D341Med (cell line): ENCODE measurements around the gene FAM221B.
A peak's percentile ranks its signal among the peaks of the same experiment; 100 is the strongest.

ENCODE experiments used
- DNase-seq: peaks from one replicate; pipeline ENCODE4 v3.0.0; 2012; ENCODE audit warnings: low spot score

Gene FAM221B

GRCh38 chr9:35820076-35820475 is 8.5 kb downstream of the FAM221B start:
- DNase-seq, result no peak

DNA sequence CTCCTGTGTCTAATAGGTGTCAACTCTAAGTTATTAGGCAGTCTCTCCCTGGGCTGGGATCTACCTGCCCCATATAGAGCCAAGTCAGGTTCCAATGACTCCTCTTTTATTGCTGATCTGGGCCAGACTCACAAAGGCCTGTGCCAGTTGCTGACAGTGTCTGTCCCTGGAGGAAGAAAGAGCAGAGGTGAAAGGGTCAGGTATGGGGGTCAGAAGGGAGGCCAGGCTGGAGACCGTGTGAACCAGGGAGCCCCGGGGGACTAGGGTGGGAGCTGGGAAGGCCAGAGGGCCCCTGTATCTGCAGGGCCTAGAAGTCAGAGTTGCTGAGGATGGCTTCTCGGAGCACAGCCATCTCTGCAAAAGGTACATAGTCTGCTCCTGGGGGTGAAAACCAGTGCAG is 10.2 kb downstream of the FAM221B start:
- DNase-seq, result no peak

- DNase-seq, result peak; percentile 68
These were observed 11.8 kb downstream of the FAM221B start for GRCh38 chr9:35816708-35817107.

DNA sequence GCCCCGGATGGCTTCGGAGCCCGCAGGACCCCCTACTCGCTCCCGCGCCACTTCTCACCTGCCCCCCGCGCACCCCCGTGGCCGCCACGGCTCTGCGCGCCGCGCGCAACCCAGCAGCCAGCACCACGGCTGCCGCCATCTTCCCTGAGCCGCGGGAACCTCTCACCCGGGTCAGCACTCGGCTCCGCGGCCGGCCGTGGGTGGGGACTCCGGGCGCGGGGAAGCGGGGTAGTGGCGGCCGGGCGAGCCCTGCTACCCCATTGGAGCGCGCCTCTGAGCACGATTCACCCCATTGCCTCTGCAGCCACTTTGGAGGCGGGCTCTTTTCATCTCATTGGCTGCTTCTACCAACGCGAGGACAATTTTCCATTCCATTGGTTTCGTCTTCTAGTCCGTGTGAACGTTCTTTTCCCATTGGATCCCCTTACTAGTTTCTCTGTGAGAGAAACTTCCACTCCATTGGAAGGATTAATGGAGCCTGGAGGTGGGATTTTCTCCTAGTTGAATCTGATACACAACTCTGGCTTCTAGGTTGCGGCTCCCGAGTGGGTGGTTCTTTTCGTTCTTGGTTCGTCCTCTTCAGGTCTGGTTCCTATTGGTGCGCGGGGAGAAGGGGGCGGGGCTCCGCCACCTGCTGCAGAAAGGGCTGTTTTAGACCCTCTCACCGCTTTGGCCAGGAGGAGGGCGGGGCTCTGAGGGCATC is 13.5 kb downstream of the FAM221B start, which contains the start of gene HINT2:
Gene HINT2 (minus strand): TSS at position 202 of the 703 bp plus-strand sequence. CDS start 63 bp downstream, at position 139.
- peak; percentile 97 for DNase-seq

GRCh38 chr9:35814106-35814840 is 14.3 kb downstream of the FAM221B start:
- peak; percentile 73 for DNase-seq

- peak; percentile 48 for DNase-seq
These were observed 15.0 kb downstream of the FAM221B start for GRCh38 chr9:35813434-35814105.

- DNase-seq, result no peak
These were observed 16.4 kb downstream of the FAM221B start, which contains the start of gene SPAG8 for GRCh38 chr9:35812025-35812602. TSS of gene SPAG8 (minus strand) at chr9:35812262. CDS start at chr9:35812147, 115 bp downstream.

DNA sequence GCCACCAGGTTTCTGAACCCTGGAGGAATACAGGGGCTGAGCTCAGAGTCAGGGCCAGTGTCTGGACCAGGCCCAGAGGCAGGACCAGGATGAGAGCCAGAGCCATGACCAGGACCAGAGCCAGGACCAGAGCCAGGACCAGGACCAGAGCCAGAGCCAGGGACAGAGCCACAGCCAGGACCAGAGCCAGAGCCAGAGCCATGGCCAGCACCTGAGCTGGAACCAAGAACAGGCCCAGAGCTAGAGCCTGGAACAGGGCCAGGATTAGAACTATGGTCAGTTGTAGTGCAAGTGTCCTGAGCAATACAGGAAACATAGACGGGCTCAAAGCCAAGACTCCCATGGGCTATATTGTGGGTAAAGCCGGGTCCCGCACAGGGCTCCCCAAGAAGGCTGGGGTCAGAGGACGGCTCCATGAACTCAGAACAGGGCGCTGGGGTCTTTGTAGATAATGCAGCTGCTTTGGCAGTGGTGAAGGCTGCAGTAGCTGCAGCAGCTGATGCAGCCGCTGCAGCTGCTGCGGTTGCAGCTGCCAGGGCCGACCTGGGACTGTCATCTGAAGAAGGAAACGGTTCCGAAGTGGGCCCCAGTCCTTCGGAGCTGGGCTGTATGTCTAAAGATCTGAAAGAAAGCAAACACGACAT is 17.0 kb downstream of the FAM221B start:
- no peak for DNase-seq

DNA sequence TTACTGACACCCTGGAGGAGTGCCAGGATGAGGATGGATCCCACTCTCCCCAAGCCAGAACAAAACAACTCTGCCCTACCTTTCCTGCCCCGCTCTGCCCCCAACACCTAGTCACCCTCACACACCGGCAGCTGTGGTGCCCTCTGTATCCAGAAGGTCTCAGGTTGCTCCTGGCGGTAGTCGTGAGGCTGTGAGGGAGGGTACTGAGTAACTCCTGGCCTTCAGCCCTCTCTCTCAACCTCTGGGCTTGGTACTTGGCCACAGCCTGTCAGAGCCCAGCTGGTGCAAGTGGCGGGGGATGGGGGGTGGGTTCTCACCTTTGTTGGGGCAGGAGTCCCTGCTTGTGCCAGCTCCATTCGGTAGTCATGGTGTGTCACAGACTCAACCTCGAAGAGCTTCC is 18.4 kb downstream of the FAM221B start:
- no peak for DNase-seq

DNA sequence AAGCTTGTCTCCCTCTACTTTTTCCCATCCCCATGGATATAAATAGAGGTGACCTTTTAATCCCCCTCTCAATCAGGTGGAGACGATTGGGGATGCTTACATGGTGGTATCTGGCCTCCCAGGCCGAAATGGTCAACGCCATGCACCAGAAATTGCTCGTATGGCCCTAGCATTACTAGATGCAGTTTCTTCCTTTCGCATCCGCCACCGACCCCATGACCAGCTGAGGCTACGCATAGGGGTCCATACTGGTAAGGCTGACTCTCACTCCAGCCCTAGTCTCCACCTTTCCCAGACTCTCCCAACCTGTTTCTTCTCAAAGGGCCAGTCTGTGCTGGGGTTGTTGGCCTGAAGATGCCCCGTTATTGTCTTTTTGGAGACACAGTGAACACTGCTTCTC is 20.1 kb downstream of the FAM221B start:
- no peak for DNase-seq

- DNase-seq, result no peak
These were observed 22.4 kb downstream of the FAM221B start for GRCh38 chr9:35806101-35806500.

DNA sequence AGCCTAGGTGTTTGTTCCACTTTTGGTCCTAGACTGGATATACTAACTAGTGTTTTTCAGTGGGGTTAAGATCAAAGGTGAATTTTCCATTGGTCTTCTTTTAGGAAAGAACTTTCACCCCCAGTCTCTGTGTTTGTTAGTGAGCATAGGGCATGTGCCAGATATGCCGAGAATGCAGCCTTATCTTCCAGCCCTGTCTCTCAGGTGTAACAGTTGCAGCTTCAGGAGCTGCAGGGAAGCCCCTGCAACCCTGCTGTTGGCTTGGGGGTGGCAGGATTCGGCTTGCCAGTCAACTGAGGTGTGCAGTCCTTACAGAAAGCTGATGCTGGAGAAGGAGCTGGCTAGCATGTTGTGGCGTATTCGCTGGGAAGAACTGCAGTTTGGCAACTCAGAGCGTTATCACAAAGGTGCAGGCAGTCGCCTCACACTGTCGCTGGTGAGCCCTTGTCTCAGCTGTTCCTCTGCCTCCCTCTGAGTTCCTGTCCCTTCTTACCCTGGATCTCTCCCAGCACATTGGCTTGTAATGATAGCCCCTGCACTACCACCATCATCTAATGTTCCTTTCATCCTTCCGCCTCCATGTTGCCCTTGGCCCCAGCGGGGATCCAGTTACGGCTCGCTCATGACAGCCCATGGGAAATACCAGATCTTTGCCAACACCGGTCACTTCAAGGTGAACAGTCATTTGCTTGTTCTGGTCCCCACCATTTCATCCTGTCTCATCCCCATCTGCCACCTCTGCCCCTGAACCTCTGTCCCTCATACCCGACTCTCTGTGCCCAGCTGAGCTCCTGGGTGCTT is 27.0 kb downstream of the FAM221B start:
- DNase-seq, result no peak

DNA sequence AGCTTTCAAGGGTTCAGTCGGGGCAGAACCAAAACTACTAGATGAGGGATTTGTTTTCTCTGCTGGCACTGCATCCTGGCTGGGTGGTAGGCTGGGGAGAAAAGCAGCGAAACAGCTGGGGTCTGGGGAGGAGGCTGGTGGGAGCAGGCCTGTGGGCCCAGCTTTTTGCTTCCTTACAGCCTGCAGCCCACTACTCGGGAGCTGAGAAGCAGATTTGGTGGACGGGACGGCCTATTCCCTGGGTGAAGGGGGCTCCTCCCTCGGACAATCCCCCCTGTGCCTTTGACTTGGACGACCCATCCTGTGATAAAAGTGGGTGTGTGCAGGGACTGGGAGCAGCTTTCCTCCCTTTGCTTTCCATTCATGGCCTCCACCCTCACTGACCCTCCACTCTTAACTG is 28.0 kb downstream of the FAM221B start:
- DNase-seq, result no peak

- no peak for DNase-seq
These were observed 29.7 kb downstream of the FAM221B start for GRCh38 chr9:35798658-35799374.

DNA sequence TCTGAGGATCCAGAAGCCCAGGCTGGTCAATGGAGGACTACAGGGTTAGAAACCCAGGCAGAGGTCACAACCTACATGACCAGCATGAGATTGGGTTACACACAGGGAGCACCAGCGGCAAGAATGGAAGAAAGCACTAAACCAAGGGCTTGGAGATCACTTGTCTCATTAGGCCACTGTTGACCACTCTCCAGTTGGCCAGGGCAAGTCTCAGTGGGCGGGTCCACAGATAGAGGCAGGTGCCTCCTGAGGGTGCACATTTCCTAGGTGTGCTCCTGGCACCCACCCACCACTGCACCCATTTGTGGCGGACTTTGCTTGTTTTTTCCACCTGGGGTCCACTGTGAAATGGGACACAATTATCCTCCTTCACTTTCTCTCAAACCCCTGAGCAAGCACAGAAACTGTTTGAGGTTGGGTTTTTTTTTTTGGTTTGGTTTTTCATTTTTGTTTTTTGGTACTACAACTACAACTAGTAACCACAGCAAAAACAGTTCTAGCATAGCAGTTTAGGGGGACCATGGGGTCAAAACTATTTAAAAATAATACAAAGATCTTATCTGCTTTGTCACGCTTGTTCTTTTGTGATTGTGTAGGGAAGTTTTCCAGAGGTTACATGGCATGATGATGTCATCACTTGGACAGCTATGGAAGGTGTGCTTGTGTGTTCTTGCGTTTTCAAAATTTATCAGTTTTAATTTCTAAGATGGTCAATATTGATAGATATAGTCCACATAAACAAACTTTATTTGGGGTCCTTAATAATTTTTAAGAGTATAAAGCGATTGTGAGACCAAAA is 31.0 kb downstream of the FAM221B start:
- DNase-seq, result no peak

DNA sequence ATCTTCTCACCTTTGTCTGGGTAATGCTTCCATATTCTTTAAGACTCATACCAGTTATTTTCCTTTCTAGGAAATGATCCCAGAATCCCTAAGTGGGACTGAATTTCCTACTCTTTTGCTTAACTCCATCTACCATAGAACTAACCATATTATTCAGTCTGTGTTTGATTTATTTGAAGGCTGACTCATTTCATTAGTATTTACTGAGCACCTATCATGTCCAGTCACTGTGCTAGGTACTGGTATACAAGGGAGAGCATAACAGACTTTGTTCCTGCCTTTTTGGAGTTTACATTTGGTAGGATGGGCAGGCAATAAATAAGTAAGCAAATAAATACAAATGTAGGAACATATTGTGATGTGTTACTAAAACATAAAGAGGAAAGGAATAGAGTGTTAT is 32.8 kb downstream of the FAM221B start:
- DNase-seq, result no peak

- no peak for DNase-seq
These were observed 35.1 kb downstream of the FAM221B start for GRCh38 chr9:35793461-35793860.

DNA sequence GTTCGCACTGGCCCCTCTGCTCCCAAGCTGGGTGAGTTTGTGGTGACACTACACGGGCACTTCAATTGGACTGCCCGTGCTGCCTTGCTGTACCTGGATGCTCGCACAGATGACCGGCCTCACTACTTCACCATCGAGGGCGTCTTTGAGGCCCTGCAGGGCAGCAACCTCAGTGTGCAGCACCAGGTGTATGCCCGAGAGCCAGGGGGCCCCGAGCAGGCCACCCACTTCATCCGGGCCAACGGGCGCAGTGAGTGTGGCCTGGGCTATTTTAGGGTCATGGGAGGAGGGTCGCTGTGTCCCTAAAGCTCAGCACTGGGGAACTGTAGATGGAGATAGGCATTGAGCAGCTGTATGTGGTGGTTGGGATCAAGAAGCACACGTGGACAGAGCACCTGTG is 35.7 kb downstream of the FAM221B start:
- DNase-seq, result no peak

- DNase-seq, result no peak
These were observed 36.3 kb downstream of the FAM221B start for GRCh38 chr9:35792024-35792813.
